ENCODE results near the gene GOLIM4. TPM values are rescaled to one million over a fixed set of nuclear protein-coding genes. Genes with fewer than 3 reads are reported as not detected.

Gene GOLIM4
- total RNA-seq, 1 experiment from 2014 or later: 30.0 TPM

- TF ChIP-seq, protein P1, sequence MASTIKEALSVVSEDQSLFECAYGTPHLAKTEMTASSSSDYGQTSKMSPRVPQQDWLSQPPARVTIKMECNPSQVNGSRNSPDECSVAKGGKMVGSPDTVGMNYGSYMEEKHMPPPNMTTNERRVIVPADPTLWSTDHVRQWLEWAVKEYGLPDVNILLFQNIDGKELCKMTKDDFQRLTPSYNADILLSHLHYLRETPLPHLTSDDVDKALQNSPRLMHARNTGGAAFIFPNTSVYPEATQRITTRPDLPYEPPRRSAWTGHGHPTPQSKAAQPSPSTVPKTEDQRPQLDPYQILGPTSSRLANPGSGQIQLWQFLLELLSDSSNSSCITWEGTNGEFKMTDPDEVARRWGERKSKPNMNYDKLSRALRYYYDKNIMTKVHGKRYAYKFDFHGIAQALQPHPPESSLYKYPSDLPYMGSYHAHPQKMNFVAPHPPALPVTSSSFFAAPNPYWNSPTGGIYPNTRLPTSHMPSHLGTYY (CRISPR knock-in tag; IDR thresholded peaks at IDR 0.05): no peak
Observed at GRCh38 chr3:168070919-168071318, 24.8 kb downstream of the GOLIM4 start (continued).

DNA sequence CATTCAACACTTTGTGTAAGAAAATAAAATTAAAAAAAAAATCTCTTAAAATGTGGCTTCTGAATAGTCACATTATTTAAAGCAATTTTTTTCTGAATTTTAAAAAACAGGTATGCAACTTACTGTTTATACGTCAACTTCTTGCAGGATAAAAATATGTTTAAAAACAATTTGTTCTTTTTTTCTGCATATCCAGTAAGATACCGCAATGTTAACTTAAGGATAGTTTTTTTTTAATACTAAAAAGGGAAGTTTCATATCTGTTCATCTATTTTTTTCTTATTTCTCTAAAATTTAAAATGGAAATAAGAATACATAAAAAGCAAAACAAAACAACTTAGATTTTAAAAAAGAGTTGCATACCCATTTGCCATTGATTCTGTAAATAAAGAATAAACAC lies 27.4 kb downstream of the GOLIM4 start:
- POLR2A ChIA-PET: no interaction called here

More for the DNA sequence above, 27.4 kb downstream of the GOLIM4 start:
- Mint-ChIP-seq H3K9me3 (no peaks in the 10 kb centered on the region), H3K4me1 (peaks cover 20% of the 10 kb centered on the region), H3K27me3 (ENCODE audit: low read depth) (no peaks in the 10 kb centered on the region), H3K27ac (no peak overlapping the region), H3K36me3 (no peaks in the 10 kb centered on the region), H3K4me3 (no peak overlapping the region)
- ATAC-seq (no peak), DNase-seq (ENCODE audit: low spot score) (no peak)
- CTCF ChIA-PET: no interaction called here
- TF ChIP-seq, protein P2, sequence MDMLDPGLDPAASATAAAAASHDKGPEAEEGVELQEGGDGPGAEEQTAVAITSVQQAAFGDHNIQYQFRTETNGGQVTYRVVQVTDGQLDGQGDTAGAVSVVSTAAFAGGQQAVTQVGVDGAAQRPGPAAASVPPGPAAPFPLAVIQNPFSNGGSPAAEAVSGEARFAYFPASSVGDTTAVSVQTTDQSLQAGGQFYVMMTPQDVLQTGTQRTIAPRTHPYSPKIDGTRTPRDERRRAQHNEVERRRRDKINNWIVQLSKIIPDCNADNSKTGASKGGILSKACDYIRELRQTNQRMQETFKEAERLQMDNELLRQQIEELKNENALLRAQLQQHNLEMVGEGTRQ (CRISPR knock-in tag; IDR thresholded peaks at IDR 0.05): no peak
- TF ChIP-seq, protein P1 (CRISPR knock-in tag; IDR thresholded peaks at IDR 0.05): no peak
- no peak for TF ChIP-seq MAX (CRISPR knock-in tag; IDR thresholded peaks at IDR 0.05)
- no peak for TF ChIP-seq MLX (CRISPR knock-in tag; IDR thresholded peaks at IDR 0.05)
- TF ChIP-seq ETV6 (CRISPR knock-in tag; IDR thresholded peaks at IDR 0.05): no peak
- TF ChIP-seq EMX1 (CRISPR knock-in tag; IDR thresholded peaks at IDR 0.05): no peak
- no peak for TF ChIP-seq FOXP1 (CRISPR knock-in tag; IDR thresholded peaks at IDR 0.05; ENCODE audit: borderline replicate concordance)
- TF ChIP-seq ZNF263 (CRISPR knock-in tag; IDR thresholded peaks at IDR 0.05; ENCODE audit: low read depth): no peak
- TF ChIP-seq, protein P3, sequence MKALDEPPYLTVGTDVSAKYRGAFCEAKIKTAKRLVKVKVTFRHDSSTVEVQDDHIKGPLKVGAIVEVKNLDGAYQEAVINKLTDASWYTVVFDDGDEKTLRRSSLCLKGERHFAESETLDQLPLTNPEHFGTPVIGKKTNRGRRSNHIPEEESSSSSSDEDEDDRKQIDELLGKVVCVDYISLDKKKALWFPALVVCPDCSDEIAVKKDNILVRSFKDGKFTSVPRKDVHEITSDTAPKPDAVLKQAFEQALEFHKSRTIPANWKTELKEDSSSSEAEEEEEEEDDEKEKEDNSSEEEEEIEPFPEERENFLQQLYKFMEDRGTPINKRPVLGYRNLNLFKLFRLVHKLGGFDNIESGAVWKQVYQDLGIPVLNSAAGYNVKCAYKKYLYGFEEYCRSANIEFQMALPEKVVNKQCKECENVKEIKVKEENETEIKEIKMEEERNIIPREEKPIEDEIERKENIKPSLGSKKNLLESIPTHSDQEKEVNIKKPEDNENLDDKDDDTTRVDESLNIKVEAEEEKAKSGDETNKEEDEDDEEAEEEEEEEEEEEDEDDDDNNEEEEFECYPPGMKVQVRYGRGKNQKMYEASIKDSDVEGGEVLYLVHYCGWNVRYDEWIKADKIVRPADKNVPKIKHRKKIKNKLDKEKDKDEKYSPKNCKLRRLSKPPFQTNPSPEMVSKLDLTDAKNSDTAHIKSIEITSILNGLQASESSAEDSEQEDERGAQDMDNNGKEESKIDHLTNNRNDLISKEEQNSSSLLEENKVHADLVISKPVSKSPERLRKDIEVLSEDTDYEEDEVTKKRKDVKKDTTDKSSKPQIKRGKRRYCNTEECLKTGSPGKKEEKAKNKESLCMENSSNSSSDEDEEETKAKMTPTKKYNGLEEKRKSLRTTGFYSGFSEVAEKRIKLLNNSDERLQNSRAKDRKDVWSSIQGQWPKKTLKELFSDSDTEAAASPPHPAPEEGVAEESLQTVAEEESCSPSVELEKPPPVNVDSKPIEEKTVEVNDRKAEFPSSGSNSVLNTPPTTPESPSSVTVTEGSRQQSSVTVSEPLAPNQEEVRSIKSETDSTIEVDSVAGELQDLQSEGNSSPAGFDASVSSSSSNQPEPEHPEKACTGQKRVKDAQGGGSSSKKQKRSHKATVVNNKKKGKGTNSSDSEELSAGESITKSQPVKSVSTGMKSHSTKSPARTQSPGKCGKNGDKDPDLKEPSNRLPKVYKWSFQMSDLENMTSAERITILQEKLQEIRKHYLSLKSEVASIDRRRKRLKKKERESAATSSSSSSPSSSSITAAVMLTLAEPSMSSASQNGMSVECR (CRISPR knock-in tag; IDR thresholded peaks at IDR 0.05; ENCODE audit: borderline replicate concordance): no peak
- no peak for TF ChIP-seq NR2C2 (CRISPR knock-in tag; IDR thresholded peaks at IDR 0.05)
- TF ChIP-seq MXD4 (CRISPR knock-in tag; IDR thresholded peaks at IDR 0.05; ENCODE audit: borderline replicate concordance): no peak
- TF ChIP-seq USF1 (CRISPR knock-in tag; IDR thresholded peaks at IDR 0.05): no peak
- TF ChIP-seq ZNF232 (CRISPR knock-in tag; IDR thresholded peaks at IDR 0.05): no peak
- no peak for TF ChIP-seq GABPB1 (CRISPR knock-in tag; IDR thresholded peaks at IDR 0.05)
- TF ChIP-seq, protein P4, sequence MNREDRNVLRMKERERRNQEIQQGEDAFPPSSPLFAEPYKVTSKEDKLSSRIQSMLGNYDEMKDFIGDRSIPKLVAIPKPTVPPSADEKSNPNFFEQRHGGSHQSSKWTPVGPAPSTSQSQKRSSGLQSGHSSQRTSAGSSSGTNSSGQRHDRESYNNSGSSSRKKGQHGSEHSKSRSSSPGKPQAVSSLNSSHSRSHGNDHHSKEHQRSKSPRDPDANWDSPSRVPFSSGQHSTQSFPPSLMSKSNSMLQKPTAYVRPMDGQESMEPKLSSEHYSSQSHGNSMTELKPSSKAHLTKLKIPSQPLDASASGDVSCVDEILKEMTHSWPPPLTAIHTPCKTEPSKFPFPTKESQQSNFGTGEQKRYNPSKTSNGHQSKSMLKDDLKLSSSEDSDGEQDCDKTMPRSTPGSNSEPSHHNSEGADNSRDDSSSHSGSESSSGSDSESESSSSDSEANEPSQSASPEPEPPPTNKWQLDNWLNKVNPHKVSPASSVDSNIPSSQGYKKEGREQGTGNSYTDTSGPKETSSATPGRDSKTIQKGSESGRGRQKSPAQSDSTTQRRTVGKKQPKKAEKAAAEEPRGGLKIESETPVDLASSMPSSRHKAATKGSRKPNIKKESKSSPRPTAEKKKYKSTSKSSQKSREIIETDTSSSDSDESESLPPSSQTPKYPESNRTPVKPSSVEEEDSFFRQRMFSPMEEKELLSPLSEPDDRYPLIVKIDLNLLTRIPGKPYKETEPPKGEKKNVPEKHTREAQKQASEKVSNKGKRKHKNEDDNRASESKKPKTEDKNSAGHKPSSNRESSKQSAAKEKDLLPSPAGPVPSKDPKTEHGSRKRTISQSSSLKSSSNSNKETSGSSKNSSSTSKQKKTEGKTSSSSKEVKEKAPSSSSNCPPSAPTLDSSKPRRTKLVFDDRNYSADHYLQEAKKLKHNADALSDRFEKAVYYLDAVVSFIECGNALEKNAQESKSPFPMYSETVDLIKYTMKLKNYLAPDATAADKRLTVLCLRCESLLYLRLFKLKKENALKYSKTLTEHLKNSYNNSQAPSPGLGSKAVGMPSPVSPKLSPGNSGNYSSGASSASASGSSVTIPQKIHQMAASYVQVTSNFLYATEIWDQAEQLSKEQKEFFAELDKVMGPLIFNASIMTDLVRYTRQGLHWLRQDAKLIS (CRISPR knock-in tag; IDR thresholded peaks at IDR 0.05; ENCODE audit: borderline replicate concordance): no peak
- no peak for TF ChIP-seq ATF3 (CRISPR knock-in tag; conservative IDR thresholded peaks at IDR 0.05)

All from WTC11 (cell line).